CD4-positive, alpha-beta memory T cell (primary cell): ENCODE data around the gene IRGQ. TPM values are rescaled to one million over a fixed set of nuclear protein-coding genes. Genes with fewer than 3 reads are reported as not detected.

Source experiments
- CTCF ChIA-PET: fragments of 350-600 bp; sonication (Branson Sonifier 250); formaldehyde crosslinking; loops from one replicate; lab custom pipeline; 2021; ENCODE audit warnings: inconsistent platforms; ENCODE audit not compliant: partially characterized antibody; lab: Charles Lee
- POLR2A ChIA-PET: fragments of 350-600 bp; sonication (Branson Sonifier 250); formaldehyde crosslinking; loops from one replicate; lab custom pipeline; 2021; ENCODE audit not compliant: partially characterized antibody; lab: Charles Lee
- DNase-seq, 5 donors: peaks; one replicate each; pipeline versions ENCODE4 v3.0.0 to v3.0.0-alpha.2; 2020 to 2022; ENCODE audit warnings: mixed read lengths in 1 of 5
- H3K27ac ChIP-seq: one replicate; pipeline ENCODE4 v1.7.0; 2013; ENCODE audit warnings: low read depth, low read length
- H3K27me3 ChIP-seq: 2 replicates; pipeline ENCODE4 v1.7.0; 2013; ENCODE audit warnings: mild to moderate bottlenecking, low read length, moderate library complexity; ENCODE audit not compliant: insufficient read depth
- H3K36me3 ChIP-seq: 2 replicates; pipeline ENCODE4 v1.7.0; 2013; ENCODE audit warnings: mild to moderate bottlenecking, low read length, moderate library complexity; ENCODE audit not compliant: insufficient read depth
- H3K4me1 ChIP-seq: 2 replicates; pipeline ENCODE4 v1.7.0; 2013; ENCODE audit warnings: mild to moderate bottlenecking, low read length, moderate library complexity; ENCODE audit not compliant: insufficient read depth
- H3K4me3 ChIP-seq, 2 donors: one replicate each; pipeline ENCODE4 v1.7.0; 2013; ENCODE audit warnings: low read length in 2 of 2, mild to moderate bottlenecking in 1 of 2
- H3K9me3 ChIP-seq, 2 donors: one replicate each; pipeline ENCODE4 v1.7.0; 2013; ENCODE audit warnings: low read length in 2 of 2, control low read depth in 1 of 2; ENCODE audit not compliant: control insufficient read depth in 1 of 2
- H3K27ac Mint-ChIP-seq, 7 donors: one replicate each; pipeline ENCODE4 v1.8.0; 2020 to 2021; ENCODE audit warnings: mixed read lengths in 7 of 7, mild to moderate bottlenecking in 6 of 7, inconsistent platforms in 3 of 7, moderate library complexity in 3 of 7
- H3K27me3 Mint-ChIP-seq, 2 donors: one replicate each; pipeline ENCODE4 v1.8.0; 2020 to 2021; ENCODE audit warnings: mixed read lengths in 2 of 2
- H3K36me3 Mint-ChIP-seq, 2 donors: one replicate each; pipeline ENCODE4 v1.8.0; 2020 to 2021; ENCODE audit warnings: mixed read lengths in 2 of 2, inconsistent platforms in 1 of 2, mild to moderate bottlenecking in 1 of 2
- H3K4me1 Mint-ChIP-seq, 4 donors: one replicate each; pipeline ENCODE4 v1.8.0; 2020 to 2021; ENCODE audit warnings: mixed read lengths in 4 of 4, mild to moderate bottlenecking in 1 of 4
- H3K4me3 Mint-ChIP-seq, 8 donors: one replicate each; pipeline ENCODE4 v1.8.0; 2020 to 2021; ENCODE audit warnings: mixed read lengths in 8 of 8, mild to moderate bottlenecking in 7 of 8, moderate library complexity in 6 of 8, inconsistent platforms in 3 of 8
- H3K9me3 Mint-ChIP-seq, 8 donors: one replicate each; pipeline ENCODE4 v1.8.0; 2020 to 2021; ENCODE audit warnings: mixed read lengths in 8 of 8, mild to moderate bottlenecking in 5 of 8, inconsistent platforms in 3 of 8, moderate library complexity in 1 of 8
- intact Hi-C: fragments of 100-400 bp; cut with micrococcal nuclease; formaldehyde crosslinking; loops from one replicate; pipeline ENCODE4 v1.15.1; 2023
- polyA plus RNA-seq, 2 donors: library from polyadenylated mRNA; unstranded; fragments of 300-500 nt; fragmentation: Illumina TruSeq; gene quantifications; one replicate each; pipeline ENCODE4 v1.2.3, GENCODE V29; 2021
- total RNA-seq, 2 experiments: library from RNA; stranded (reverse); gene quantifications; one replicate each; pipeline ENCODE4 v1.2.3, GENCODE V29; 2021

The IRGQ gene
- total and polyA plus RNA-seq, 4 experiments from 2014 or later, result 0.37 to 17.9 (median 9.4) TPM

- no peak overlapping the region for H3K27ac ChIP-seq
- DNase-seq, result no peak
- peaks cover 21% of the 10 kb centered on the region for H3K36me3 ChIP-seq
- H3K27me3 Mint-ChIP-seq, result no peaks in the 10 kb centered on the region
- ChIA-PET CTCF (interaction anchor here (2.5 to 7.2 kb wide), 2 partner anchors 43 to 45 kb away, joined by 9 to 245 read pairs; no protein-coding TSS in a partner anchor), POLR2A (no interaction called here)
- H3K4me3 ChIP-seq, result no peak overlapping the region
- no peaks in the 10 kb centered on the region for H3K9me3 ChIP-seq
- H3K4me1 ChIP-seq, result peaks cover 26% of the 10 kb centered on the region
- no peaks in the 10 kb centered on the region for H3K9me3 Mint-ChIP-seq
- H3K36me3 Mint-ChIP-seq, result peaks cover 3 to 50% of the 10 kb centered on the region in 2 donors
- H3K4me3 Mint-ChIP-seq, result peak overlapping the region in 2 of 8 donors; percentile 51 to 94
- peak overlapping the region in 6 of 7 donors; percentile 41 to 100 (median 100) for H3K27ac Mint-ChIP-seq
- peaks cover 20 to 42% (median 31%) of the 10 kb centered on the region in 4 donors for H3K4me1 Mint-ChIP-seq
- intact Hi-C loops, result loop anchor here (5.0 kb wide), 1 partner anchor 136 kb away; no protein-coding TSS in a partner anchor
- H3K27me3 ChIP-seq, result no peaks in the 10 kb centered on the region
Measured at GRCh38 chr19:43598445-43599240, 2.7 kb upstream of the IRGQ start.

DNA sequence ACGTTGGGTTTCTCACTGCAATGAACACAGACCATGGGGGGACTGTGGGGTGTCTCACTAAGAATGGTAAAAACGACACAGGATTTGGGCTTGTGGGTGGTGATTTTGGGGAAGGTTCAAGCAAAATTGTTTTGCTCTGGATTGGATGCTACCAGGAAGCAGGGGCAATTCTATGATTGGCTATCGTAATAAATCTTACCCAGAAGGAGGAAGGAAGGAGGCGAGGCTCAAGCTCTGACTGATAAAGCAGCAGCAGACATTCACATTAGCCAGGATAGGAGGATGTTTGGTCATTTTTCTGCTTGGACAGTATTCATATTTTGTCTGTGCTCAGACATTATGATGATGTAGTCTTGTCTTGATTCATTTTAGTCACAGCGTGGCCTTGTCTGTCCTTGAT, 1.9 kb upstream of the IRGQ start:
- Histone ChIP-seq H3K4me1 (peaks cover 26% of the 10 kb centered on the region), H3K27ac (peak overlapping the region; percentile 93), H3K9me3 (no peaks in the 10 kb centered on the region), H3K4me3 (no peak overlapping the region), H3K36me3 (peaks cover 26% of the 10 kb centered on the region), H3K27me3 (no peaks in the 10 kb centered on the region)
- no peak for DNase-seq
- Mint-ChIP-seq H3K4me1 (peaks cover 24 to 49% (median 34%) of the 10 kb centered on the region in 4 donors), H3K9me3 (no peaks in the 10 kb centered on the region), H3K27me3 (no peaks in the 10 kb centered on the region), H3K36me3 (peaks cover 4 to 55% of the 10 kb centered on the region in 2 donors), H3K27ac (peak overlapping the region; percentile 100), H3K4me3 (peak overlapping the region; percentile 51 to 98 (median 95))
- ChIA-PET POLR2A (interaction anchor here (0.8 to 5.1 kb wide), 2 partner anchors 23 to 65 kb away, joined by 4 to 49 read pairs; partner anchors contain the start of genes PINLYP, XRCC1 and ZNF575), CTCF (interaction anchor here (1.2 to 7.2 kb wide), 4 partner anchors 9 to 79 kb away, joined by 4 to 245 read pairs (median 44); partner anchors contain the start of genes PINLYP and XRCC1)
- intact Hi-C loops, result loop anchor here (5.0 kb wide), 1 partner anchor 136 kb away; no protein-coding TSS in a partner anchor

- POLR2A ChIA-PET, result interaction anchor here (0.8 to 5.1 kb wide), 15 partner anchors 9 to 1377 kb away, joined by 3 to 61 read pairs (median 15); partner anchors contain the start of genes CADM4, PHLDB3, PINLYP and XRCC1
Measured at GRCh38 chr19:43596842-43597461, 1.0 kb upstream of the IRGQ start.

GRCh38 chr19:43595605-43595998, 332 bp downstream of the IRGQ start:
- intact Hi-C loops, result loop anchor here (2.0 to 5.0 kb wide), 3 partner anchors 69 to 157 kb away; partner anchors contain the start of gene ETHE1
- Mint-ChIP-seq H3K4me1 (peaks cover 24 to 50% (median 37%) of the 10 kb centered on the region in 4 donors), H3K4me3 (peak overlapping the region; percentile 93 to 98 (median 95)), H3K9me3 (no peaks in the 10 kb centered on the region), H3K36me3 (peaks cover 4 to 43% of the 10 kb centered on the region in 2 donors), H3K27ac (peak overlapping the region; percentile 100), H3K27me3 (no peaks in the 10 kb centered on the region)
- peaks cover 26% of the 10 kb centered on the region for H3K36me3 ChIP-seq
- no peak for DNase-seq
- peak overlapping the region; percentile 50 to 98 for H3K4me3 ChIP-seq
- POLR2A ChIA-PET, result interaction anchor here (1.1 to 5.1 kb wide), 20 partner anchors 10 to 1376 kb away, joined by 3 to 61 read pairs (median 6); partner anchors contain the start of genes PHLDB3, PINLYP, PLAUR and XRCC1
- peak overlapping the region; percentile 93 for H3K27ac ChIP-seq
- H3K9me3 ChIP-seq, result no peaks in the 10 kb centered on the region
- CTCF ChIA-PET, result interaction anchor here (0.9 to 7.2 kb wide), 16 partner anchors 11 to 214 kb away, joined by 3 to 245 read pairs (median 16); partner anchors contain the start of genes PINLYP and XRCC1
- H3K4me1 ChIP-seq, result peaks cover 26% of the 10 kb centered on the region
- H3K27me3 ChIP-seq, result no peaks in the 10 kb centered on the region

More at GRCh38 chr19:43596842-43597461, 1.0 kb upstream of the IRGQ start:
- CTCF ChIA-PET, result interaction anchor here (0.8 to 7.2 kb wide), 9 partner anchors 9 to 149 kb away, joined by 3 to 245 read pairs (median 19); partner anchors contain the start of genes PINLYP and XRCC1
- intact Hi-C loops, result loop anchor here (1.0 to 5.0 kb wide), 8 partner anchors 22 to 135 kb away; partner anchors contain the start of genes PINLYP, XRCC1, ZNF428 and ZNF575
- Mint-ChIP-seq H3K4me1 (peaks cover 24 to 49% (median 36%) of the 10 kb centered on the region in 4 donors), H3K4me3 (peak overlapping the region; percentile 93 to 98 (median 95)), H3K27ac (peak overlapping the region; percentile 100), H3K36me3 (peaks cover 4 to 48% of the 10 kb centered on the region in 2 donors), H3K9me3 (no peaks in the 10 kb centered on the region), H3K27me3 (no peaks in the 10 kb centered on the region)
- peak overlapping the region; percentile 93 for H3K27ac ChIP-seq
- H3K36me3 ChIP-seq, result peaks cover 26% of the 10 kb centered on the region
- no peaks in the 10 kb centered on the region for H3K9me3 ChIP-seq
- peak overlapping the region; percentile 27 to 98 for H3K4me3 ChIP-seq
- peaks cover 26% of the 10 kb centered on the region for H3K4me1 ChIP-seq
- peak in 1 of 5 donors; percentile 48 for DNase-seq
- H3K27me3 ChIP-seq, result no peaks in the 10 kb centered on the region

DNA sequence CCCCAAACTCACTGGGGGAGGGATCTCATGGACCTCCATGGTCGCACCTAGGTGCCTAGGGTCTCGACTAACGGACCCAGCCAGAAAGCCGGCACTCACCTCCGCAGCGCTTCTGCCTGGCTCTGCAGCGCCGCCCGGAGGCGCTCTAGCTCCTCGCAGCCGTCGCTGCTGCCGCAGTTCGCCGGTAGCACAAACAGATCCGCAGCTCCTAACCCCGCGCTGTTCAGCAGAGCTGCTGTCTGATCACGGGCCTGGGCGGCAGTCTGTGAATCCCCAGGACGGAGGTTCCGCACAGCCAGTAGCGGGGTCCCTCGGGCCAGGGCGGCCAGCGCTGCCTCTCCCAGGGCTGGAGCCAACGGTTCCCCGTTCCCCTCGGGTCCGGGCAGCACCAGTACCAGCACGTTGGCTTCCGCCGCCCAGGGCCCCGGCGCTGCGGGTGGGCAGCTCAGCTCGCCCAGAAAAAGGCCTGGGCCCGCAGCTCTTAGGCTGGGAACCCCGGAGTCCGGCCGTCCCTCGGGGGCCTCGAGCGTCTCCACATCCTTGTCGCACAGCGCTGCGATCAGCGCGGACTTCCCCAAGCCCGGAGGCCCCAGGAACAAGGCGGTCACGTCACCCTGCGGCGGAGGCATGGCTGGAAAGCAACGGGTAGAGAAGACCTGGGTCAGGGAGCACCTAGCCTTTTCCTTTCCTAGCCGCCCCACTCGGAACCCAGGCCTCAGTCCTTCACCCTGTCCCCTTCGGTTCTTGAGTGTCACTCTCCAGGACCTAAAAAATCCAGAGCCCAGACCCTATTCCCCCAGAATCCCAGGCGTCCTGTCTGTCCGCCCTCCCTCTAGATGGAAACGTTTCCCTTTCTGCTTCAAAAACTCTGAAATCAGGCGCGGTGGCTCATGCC, 977 bp downstream of the IRGQ start:
- H3K27ac ChIP-seq, result peak overlapping the region; percentile 93
- CTCF ChIA-PET, result interaction anchor here (0.6 to 7.2 kb wide), 36 partner anchors 10 to 215 kb away, joined by 3 to 245 read pairs (median 7); partner anchors contain the start of genes PHLDB3, PINLYP, XRCC1 and ZNF575
- H3K27me3 ChIP-seq, result no peaks in the 10 kb centered on the region
- peak; percentile 77 to 86 (median 80) for DNase-seq
- H3K9me3 ChIP-seq, result no peaks in the 10 kb centered on the region
- intact Hi-C loops, result loop anchor here (1.0 to 5.0 kb wide), 4 partner anchors 68 to 156 kb away; partner anchors contain the start of gene ETHE1
- H3K4me1 Mint-ChIP-seq, result peaks cover 24 to 53% (median 37%) of the 10 kb centered on the region in 4 donors
- POLR2A ChIA-PET, result interaction anchor here (0.9 to 5.1 kb wide), 21 partner anchors 10 to 190 kb away, joined by 3 to 61 read pairs (median 6); partner anchors contain the start of genes PINLYP, PLAUR, XRCC1 and ZNF428
- H3K4me3 ChIP-seq, result peak overlapping the region; percentile 50 to 98
- peak overlapping the region; percentile 100 for H3K27ac Mint-ChIP-seq
- no peaks in the 10 kb centered on the region for H3K9me3 Mint-ChIP-seq
- peak overlapping the region; percentile 93 to 98 (median 95) for H3K4me3 Mint-ChIP-seq
- H3K36me3 Mint-ChIP-seq, result peaks cover 4 to 42% of the 10 kb centered on the region in 2 donors
- peaks cover 22% of the 10 kb centered on the region for H3K36me3 ChIP-seq
- H3K4me1 ChIP-seq, result peaks cover 26% of the 10 kb centered on the region
- H3K27me3 Mint-ChIP-seq, result no peaks in the 10 kb centered on the region
